Right atrium auricular region (tissue), 2 donors: Measurements from ENCODE around the gene ALDH1L1. TPM values are rescaled to one million over a fixed set of nuclear protein-coding genes. Genes with fewer than 3 reads are reported as not detected.

Experiments used
- DNase-seq: peaks from one replicate; pipeline ENCODE4 v3.0.0-alpha.2; 2019; ENCODE audit warnings: low spot score
- H3K27ac ChIP-seq, 2 donors: fragments of 200-600 bp; sonication (generic); 1 replicate in 1 of 2; 2 replicates in 1 of 2; pipeline ENCODE4 v1.5.1; 2016 to 2019
- H3K27me3 ChIP-seq, 2 donors: fragments of 200-600 bp; sonication (generic); one replicate each; pipeline versions ENCODE4 v1.5.1 to v1.6.0; 2017 to 2019
- H3K36me3 ChIP-seq: fragments of 200-600 bp; sonication (generic); one replicate; pipeline ENCODE4 v1.5.1; 2016
- H3K4me1 ChIP-seq, 2 donors: fragments of 200-600 bp; sonication (generic); one replicate each; pipeline versions ENCODE4 v1.5.1 to v1.6.0; 2017 to 2019
- H3K4me3 ChIP-seq, 2 donors: fragments of 200-600 bp; sonication (generic); 1 replicate in 1 of 2; 2 replicates in 1 of 2; pipeline ENCODE4 v1.5.1; 2017 to 2019; ENCODE audit warnings: mild to moderate bottlenecking in 1 of 2, moderate library complexity in 1 of 2
- H3K9me3 ChIP-seq, 2 donors: fragments of 200-600 bp; sonication (generic); one replicate each; pipeline ENCODE4 v1.5.1; 2019
- CTCF ChIP-seq, 2 donors: fragments of 200-600 bp; sonication (generic); IDR thresholded peaks; one replicate each; pipeline ENCODE4 v1.5.1; 2019; ENCODE audit warnings: antibody characterized with exemption in 2 of 2
- total RNA-seq, 2 donors: library from RNA; depleted of rRNA; stranded (reverse); fragments of >200 nt; gene quantifications; one replicate each; pipeline ENCODE4 v1.1.0, GENCODE V29; 2016

ALDH1L1 gene
- total RNA-seq, 2 donors from 2014 or later = 13.7 to 24.0 TPM

GRCh38 chr3:126109146-126109879 is 71.1 kb downstream of the ALDH1L1 start:
- Histone ChIP-seq H3K27ac (no peak overlapping the region), H3K4me3 (no peak overlapping the region), H3K27me3 (no peaks in the 10 kb centered on the region), H3K9me3 (no peaks in the 10 kb centered on the region), H3K4me1 (no peaks in the 10 kb centered on the region), H3K36me3 (no peaks in the 10 kb centered on the region)
- no peak for TF ChIP-seq CTCF (IDR thresholded peaks at IDR 0.05)
- peak; percentile 34 for DNase-seq

GRCh38 chr3:126108676-126109050 is 71.7 kb downstream of the ALDH1L1 start:
- no peak overlapping the region for H3K4me3 ChIP-seq
- peak; percentile 49 for DNase-seq
- H3K27me3 ChIP-seq = no peaks in the 10 kb centered on the region
- no peaks in the 10 kb centered on the region for H3K36me3 ChIP-seq
- no peaks in the 10 kb centered on the region for H3K4me1 ChIP-seq
- no peaks in the 10 kb centered on the region for H3K9me3 ChIP-seq
- no peak for TF ChIP-seq CTCF (IDR thresholded peaks at IDR 0.05)
- no peak overlapping the region for H3K27ac ChIP-seq

GRCh38 chr3:126107957-126108675 is 72.3 kb downstream of the ALDH1L1 start:
- no peak for TF ChIP-seq CTCF (IDR thresholded peaks at IDR 0.05)
- no peaks in the 10 kb centered on the region for H3K9me3 ChIP-seq
- no peaks in the 10 kb centered on the region for H3K36me3 ChIP-seq
- H3K4me3 ChIP-seq = no peak overlapping the region
- H3K27me3 ChIP-seq = no peaks in the 10 kb centered on the region
- no peak overlapping the region for H3K27ac ChIP-seq
- peak; percentile 46 for DNase-seq
- peaks cover 0 to 4% of the 10 kb centered on the region in 2 donors for H3K4me1 ChIP-seq

GRCh38 chr3:126107203-126107939 is 73.0 kb downstream of the ALDH1L1 start:
- Histone ChIP-seq H3K27me3 (no peaks in the 10 kb centered on the region), H3K9me3 (no peaks in the 10 kb centered on the region), H3K27ac (no peak overlapping the region), H3K4me1 (peaks cover 0 to 12% of the 10 kb centered on the region in 2 donors), H3K4me3 (no peak overlapping the region), H3K36me3 (no peaks in the 10 kb centered on the region)
- DNase-seq = peak; percentile 46
- TF ChIP-seq CTCF (IDR thresholded peaks at IDR 0.05) = no peak

- DNase-seq = peak; percentile 57
- no peaks in the 10 kb centered on the region for H3K36me3 ChIP-seq
Observed at GRCh38 chr3:126106336-126107202, 73.8 kb downstream of the ALDH1L1 start.

More at GRCh38 chr3:126106336-126107202, 73.8 kb downstream of the ALDH1L1 start:
- no peaks in the 10 kb centered on the region for H3K9me3 ChIP-seq
- TF ChIP-seq CTCF (IDR thresholded peaks at IDR 0.05) = no peak
- peaks cover 0 to 20% of the 10 kb centered on the region in 2 donors for H3K4me1 ChIP-seq
- H3K27me3 ChIP-seq = no peaks in the 10 kb centered on the region
- H3K4me3 ChIP-seq = no peak overlapping the region
- H3K27ac ChIP-seq = no peak overlapping the region
